ENCODE results near the gene ZNF783.
"Not testable (repeated sequence)": the region's sequence is repeated elsewhere in the genome, so short reads cannot be mapped to it uniquely, and the experiment has no call there.

ZNF783 gene

DNA sequence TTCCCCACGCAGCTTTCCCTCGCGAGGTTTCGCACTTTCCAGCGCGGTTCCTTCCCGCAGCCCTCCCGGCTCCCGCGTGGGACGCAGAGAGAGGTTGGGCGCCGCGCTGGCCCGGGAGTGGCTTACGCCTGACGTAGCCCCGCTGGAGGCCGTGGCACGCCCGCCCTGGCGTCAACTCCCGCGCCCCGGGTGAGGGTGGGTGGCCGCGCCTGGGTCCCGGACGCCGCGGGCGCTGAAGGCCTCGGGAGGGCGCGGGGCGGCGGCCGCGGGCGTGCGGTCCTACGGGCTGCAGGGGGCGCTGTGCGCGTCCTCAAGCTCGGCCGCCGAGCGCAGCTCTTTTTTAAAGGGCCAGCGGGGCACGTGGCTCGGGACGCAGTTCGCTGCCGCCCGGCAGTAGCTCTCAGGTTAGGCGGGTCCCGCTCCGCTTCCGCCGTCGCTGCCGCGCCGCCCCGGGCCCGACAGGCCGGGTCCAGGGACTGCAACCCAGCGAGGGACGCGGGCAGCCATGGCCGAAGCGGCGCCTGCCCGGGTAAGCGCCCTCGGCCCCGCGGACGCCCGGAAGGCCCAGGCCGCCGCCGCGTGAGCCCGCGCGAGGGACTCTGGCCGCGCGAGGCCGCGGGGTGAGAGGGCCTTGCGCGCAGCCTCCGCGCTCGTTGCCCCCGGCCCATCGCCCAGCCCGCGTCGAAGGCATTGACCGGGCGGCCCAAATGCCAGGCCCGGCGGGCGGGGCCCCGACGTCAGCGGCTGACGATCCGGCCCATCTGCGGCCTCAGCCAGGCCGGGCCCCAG lies at the start of gene ZNF783:
TSS of gene ZNF783 (plus strand) at position 368 of the 789 bp plus-strand sequence. CDS start at position 506, 138 bp downstream.
- peak; percentile 89 for DNase-seq (ENCODE audit: low spot score)

DNA sequence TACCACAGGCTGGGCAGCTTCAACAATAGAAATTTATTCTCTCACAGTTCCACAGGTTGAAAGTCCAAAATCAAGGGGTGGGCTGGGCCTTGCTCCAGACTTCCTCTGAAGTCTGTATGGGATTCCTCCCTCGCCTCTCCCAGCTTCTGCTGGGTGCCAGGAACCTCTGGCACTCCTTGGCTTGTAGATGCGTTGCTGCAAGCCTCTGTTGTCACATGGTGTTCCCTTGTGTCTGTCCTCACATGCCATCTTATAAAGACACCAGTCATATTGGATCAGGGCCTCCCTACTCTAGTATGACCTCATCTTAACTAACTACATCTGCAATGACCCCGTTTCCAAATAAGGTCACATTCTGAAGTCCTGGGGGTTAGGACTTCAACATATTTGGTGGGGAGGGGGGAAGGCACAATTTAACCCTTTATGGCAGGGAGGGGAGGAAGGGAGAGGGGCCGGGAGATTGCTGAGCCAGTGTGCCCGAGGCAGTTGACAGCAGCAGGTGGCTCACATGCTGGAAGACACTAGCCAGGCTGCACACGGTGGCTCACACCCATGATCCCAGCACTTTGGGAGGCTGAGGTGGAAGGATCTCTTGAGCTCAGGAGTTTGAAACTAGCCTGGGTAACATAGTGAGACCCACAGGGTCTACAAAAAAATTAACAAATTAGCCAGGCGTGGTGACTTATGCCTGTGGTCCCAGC lies 47.8 kb upstream of the ZNF783 start:
- no peak for DNase-seq (ENCODE audit: low spot score)

DNA sequence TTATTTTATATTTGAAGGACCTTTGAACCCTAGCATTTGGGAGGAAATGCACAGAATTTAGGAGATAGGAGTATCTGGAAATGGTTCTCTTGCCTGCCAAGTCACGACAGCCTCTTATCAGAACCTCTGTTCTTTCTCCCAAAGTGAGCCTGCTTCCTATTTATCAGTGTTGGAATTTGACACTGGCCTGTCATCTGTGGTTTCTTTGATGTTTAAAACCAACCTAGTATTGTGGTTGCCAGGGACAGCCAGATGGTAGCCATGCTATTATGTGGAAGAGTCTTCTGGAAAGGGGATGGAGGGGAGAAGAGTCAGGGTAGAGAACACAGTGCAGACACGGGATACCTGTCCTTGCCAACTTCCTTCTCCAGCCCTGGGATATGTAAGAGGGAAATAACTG lies 45.6 kb upstream of the ZNF783 start:
- no peak for DNase-seq (ENCODE audit: low spot score)

DNA sequence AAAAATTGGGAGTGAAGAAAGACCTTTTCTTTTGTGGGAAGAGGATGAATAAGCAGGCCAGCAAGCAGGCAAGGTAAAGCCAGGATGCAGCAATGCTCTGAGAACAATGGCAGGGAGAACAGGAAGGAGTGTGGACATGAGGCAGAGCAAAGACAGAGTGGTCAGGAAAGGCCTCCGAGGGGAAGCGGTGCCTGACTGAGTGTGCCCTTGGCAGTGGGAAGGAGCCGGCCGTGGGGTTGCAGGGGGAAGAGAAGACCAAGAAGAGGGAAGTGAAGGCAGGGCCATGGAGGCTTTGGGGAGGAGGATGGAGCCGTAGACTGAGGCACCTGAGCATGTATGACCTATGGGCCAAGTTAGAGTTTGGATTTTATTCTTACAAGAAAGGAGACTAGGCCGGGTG lies 44.4 kb upstream of the ZNF783 start:
- DNase-seq (ENCODE audit: low spot score), result no peak

DNA sequence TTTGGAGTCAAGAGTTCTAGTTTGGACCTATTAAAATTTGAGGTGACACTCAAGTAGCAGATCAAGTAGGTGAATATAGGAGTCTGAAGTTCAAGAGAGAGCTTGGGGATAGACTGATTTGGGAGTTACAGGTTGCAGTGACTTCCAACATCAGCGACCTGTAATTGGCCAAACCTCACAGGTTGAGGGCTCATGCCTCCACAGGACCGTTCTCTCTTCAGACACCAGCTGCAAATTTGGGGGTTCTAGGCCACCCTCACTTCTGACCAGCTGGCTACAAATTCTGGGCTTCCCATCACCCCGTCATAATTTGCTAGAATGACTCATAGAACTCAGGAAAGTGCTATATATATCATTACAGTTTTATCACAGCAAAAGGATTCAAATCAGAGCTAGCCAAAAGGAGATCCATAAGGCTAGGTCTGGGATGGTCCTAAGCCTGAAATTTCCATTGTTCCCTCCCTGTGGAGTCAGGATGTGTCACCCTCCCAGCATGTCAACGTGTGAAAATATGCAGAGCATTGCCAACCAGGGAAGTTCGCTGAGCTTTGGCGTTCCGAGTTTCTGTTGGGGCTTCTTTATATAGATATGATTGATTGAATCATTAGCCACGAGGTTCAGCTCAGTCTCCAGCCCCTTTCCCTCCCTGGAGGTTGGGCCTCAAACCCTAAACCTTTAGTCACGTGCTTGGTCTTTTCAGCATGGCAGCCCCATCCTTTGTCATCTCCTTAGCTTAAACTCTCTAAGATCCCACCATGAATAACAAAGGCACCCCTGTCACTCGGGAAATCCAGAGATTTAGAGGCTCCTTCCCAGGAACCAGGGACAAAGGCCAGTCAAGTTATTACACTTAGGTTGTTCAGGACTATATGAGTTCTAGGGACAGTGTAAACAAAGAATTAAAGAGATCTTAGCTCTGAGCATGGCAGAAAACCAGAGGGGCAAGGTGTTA lies 43.3 kb upstream of the ZNF783 start:
- no peak for DNase-seq (ENCODE audit: low spot score)

DNA sequence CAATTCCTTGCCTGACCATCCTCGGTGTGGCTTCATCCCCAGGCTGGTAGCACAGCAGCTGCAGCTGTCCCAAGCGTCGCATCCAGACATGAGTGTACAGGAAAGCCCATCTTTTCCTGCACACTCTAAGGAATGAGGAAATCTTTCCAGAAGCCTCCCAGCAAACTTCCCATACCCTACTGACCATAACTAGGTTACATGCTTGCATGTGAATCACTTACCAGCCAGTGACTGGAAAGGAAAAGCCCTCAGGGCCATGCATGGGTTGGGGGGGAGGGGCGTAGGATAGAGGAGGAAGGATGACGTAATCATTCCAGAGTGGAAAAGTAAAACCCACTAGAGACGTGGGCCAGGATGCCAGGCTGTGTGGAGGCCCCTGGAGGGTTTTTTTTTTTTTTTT lies 41.5 kb upstream of the ZNF783 start:
- DNase-seq (ENCODE audit: low spot score), result peak; percentile 54

DNA sequence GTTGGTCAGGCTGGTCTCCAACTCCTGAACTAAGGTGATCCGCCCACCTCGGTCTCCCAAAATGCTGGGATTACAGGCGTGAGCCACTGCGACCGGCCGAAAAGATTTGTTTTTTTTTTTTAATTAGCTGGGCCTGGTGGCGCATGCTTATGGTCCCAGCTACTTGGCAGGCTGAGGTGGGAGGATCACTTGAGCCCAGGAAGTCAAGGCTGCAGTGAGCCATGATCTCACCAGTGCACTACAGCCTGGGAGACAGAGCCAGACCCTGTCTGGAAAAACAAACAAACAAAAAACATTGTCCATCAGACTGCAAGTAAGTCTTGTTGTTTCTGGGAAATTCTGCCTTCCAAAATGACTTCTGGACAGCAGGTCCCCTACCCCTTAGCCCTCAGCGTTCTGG lies 38.8 kb upstream of the ZNF783 start:
- no peak for DNase-seq (ENCODE audit: low spot score)

DNA sequence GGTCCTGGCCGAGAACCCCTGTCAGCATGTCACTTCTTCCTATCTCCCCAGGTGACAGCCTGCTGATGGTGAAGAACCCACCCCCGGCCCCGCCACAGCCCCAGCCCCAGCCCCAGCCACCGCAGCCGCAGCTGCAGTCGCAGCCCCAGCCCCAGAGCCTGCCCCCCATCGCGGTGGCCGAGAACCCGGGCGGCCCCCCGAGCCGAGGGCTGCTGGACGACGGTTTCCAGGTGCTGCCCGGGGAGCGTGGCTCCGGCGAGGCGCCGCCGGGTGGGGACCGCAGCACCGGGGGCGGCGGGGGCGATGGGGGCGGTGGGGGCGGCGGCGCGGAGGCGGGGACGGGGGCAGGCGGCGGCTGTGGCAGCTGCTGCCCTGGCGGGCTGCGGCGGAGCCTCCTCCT lies 38.2 kb upstream of the ZNF783 start:
- no peak for DNase-seq (ENCODE audit: low spot score)

DNA sequence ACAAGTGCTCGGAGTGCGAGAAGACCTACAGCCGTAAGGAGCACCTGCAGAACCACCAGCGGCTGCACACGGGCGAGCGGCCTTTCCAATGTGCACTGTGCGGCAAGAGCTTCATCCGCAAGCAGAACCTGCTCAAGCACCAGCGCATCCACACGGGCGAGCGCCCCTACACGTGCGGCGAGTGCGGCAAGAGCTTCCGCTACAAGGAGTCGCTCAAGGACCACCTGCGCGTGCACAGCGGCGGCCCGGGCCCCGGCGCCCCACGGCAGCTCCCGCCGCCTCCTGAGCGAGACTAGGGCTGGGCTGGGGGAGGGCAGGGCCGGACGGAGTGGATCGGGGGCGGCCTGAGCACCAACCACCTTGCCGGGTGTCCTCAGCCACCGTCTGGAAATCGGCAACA lies 37.6 kb upstream of the ZNF783 start:
- no peak for DNase-seq (ENCODE audit: low spot score)

DNA sequence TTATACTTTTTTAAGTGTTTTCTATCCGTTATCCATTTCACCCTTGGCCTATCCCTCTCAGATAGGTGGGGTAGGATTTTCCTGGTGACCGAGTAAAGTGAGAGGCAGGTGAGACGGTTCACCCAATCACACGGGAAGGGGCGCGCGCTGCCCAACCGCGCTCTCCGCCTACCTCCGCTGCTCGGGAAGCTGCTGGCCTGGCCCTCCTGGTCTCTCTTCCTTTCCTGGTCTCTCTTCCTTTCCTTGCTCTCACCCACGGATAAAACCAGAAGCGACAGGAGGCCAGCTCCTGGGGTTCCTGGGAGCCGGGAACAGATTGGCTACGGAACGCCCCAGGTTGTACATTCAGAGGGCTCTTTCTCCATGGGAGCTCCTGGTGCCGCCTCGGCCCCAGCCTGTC lies 36.9 kb upstream of the ZNF783 start:
- DNase-seq (ENCODE audit: low spot score), result no peak

DNA sequence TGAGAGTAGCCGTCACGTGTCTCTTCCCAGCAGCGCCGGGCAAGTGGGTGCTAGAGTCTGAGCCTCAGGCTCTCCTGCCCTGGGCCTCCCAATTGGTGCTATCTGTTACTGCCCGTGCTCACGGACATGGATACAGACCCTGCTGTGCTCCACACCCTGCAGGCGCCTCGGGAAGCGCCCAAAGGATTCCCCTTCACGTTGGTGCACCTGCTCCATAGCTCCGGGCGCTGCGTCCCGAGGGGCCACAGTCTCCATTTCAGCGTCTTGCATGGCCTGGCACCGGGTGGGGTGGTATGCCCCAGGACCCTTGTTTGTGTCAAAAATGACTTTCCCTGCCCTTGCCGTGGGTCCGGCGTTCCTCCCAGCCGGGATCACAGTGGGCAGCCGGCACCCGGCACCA lies 36.3 kb upstream of the ZNF783 start:
- no peak for DNase-seq (ENCODE audit: low spot score)

DNA sequence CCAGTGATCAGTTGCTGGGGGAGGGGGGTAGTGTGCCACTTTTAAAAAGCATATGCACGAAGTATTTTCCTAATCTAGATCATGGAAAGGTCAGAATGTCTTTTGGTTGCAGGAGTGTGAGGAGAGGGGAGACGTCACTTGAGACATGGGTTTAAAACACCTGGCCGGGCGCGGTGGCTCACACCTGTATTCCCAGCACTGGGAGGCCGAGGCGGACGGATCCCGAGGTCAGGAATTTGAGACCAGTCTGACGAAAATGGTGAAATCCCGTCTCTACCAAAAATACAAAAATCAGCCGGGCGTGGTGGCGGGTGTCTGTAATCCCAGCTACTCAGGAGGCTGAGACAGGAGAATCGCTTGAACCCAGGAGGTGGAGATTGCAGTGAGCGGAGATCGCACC lies 35.6 kb upstream of the ZNF783 start:
- not testable (repeated sequence) for DNase-seq (ENCODE audit: low spot score)

DNA sequence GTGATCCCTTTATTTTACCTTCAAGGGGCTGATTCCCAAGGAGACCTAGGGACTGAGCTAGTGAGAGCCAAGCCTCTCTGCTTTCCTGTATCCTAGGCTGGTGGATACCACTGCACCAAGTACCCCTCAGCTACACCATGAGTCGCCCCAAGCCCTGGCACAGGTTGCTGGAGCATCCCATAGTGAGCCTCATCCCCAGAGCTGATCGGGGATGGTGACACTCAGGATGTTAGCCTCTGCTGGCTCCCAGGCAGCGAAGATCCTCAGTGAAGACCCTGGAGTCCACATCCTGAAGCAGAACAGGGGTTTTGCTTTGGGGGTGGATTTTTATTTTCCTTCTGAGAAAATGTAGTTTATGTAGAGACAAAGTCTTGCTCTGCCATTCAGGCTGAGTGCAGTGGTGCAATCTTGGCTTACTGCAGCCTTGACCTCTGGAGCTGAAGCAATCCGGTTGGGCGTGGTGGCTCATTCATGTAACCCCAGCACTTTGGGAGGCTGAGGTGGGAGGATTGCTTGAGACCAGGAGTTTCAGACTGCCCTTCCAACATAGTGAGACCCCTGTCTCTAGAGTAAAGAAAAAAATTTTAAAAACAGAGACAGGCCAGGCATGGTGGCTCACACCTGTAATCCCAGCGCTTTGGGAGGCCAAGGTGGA lies 35.0 kb upstream of the ZNF783 start:
- DNase-seq (ENCODE audit: low spot score), result no peak

DNA sequence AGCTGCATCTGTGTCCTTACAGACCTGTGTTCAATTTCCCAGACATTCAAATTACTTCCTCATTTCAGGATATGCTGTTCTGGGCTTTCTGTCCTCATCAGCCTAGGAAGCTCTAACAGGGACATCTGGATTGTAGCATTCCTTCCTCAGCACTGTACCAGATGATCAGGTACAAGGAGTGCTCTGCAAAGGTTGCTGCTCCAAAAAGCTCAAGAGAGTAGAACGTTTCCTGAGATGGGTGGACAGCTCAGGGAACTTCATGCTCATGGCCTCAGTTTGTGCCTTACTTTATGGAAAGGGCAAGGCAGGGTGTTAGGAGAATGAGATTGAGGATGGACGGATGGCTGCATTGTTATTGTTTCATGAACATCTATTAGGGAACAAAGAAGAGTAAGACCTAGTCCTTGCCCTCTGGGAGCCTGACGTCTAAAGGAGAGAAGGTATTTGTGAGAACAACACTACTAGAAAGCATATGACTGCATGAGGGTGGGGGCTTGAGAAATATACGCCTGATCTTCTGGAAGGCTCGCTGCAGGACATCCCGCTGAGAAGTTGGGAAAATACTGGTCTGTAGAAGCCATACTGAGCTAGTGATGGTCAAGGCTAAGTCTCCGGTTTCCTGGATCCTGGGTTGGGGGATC lies 33.0 kb upstream of the ZNF783 start:
- DNase-seq (ENCODE audit: low spot score), result no peak

DNA sequence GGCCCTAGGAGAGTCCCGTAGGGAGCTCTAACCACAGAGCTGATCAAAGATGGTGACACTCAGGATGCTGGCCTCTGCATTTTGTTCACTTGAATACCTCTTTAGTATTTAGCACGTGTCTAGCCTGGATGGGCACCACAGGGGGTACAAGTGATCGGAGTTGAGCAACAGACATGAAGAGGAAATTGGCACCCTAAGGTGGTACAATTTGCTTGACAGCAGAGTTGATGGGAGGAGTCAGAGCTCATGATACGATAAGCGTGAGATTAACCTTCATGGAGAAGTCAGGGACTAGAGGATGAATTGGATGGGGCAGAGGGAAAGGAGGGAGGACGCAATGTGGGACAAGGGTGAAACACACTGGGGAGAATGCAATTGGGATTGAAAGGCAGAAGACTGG lies 32.5 kb upstream of the ZNF783 start:
- no peak for DNase-seq (ENCODE audit: low spot score)

DNA sequence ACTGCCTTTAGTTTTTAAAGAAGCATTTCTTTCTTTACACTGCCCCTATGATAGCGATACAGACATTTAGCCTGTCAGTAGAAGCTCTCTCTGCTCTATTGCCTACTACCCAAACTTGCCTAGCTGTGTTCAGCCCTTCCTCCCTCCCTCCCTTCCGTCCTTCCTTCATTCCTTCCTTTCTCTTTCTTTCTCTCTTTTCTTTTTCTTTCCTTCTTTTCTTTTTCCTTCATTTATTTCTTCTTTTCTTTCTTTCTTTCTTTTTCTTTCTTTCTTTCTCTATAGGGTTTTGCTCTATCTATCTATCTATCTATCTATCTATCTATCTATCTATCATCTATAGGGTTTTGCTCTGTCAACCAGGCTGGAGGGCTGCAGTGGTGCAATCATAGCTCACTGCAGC lies 29.6 kb upstream of the ZNF783 start:
- no peak for DNase-seq (ENCODE audit: low spot score)

DNA sequence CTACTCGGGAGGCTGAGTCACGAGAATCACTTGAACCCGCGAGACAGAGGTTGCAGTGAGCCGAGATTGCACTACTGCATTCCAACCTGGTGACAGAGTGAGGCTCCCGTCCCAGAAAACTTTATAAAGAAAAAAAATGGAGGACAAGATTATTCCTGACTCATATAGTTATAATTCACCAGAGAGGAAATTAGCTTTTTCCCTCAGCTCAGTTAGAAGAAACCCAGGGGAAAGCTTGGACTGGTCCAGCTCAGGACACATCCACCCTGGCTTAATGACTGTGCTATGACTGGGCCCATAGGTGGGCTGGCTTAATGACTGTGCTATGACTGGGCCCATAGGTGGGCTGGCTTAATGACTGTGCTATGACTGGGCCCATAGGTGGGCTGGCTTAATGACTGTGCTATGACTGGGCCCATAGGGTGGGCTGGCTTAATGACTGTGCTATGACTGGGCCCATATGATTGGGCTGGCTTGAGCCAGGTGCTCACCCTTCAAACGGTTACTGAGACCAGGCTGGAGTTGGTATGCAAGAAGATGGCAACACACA lies 28.3 kb upstream of the ZNF783 start:
- peak; percentile 81 for DNase-seq (ENCODE audit: low spot score)

DNA sequence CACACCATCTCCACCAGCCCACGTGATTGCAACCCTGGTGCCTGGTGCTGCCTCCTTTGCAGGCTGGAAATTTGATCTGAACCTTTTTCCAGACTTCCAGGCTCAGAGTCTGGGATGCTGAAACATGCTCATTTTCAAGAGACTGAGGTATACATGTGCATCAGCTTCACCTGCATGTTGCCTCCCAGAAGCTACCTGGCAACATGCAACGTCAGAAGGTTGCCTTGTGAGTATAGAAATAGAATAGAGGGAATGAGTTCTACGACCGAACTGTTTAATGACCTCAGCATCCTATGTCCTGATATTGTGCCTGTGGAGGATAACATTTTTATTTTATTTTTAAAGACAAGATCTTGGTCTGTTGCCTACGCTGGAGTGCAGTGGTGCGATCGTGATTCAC lies 24.5 kb upstream of the ZNF783 start:
- DNase-seq (ENCODE audit: low spot score), result no peak

DNA sequence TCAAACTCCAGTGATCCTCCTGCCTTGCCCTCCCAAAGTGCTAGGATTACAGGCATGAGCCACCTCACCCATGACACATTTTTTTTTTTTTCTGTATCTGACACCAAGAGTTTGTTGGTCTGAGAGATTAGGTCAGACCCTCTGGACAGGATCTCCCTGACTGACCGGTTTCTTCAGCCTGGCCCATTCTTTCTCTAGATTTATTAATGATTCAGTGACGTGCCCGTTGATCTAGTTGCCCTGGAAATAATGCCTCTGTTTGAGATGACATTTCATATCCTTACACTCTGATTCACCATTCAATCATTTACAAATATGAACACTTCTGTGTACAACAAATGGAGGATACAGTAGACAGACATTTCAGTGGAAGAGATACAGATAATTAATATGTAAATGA lies 23.9 kb upstream of the ZNF783 start:
- DNase-seq (ENCODE audit: low spot score), result peak; percentile 67

DNA sequence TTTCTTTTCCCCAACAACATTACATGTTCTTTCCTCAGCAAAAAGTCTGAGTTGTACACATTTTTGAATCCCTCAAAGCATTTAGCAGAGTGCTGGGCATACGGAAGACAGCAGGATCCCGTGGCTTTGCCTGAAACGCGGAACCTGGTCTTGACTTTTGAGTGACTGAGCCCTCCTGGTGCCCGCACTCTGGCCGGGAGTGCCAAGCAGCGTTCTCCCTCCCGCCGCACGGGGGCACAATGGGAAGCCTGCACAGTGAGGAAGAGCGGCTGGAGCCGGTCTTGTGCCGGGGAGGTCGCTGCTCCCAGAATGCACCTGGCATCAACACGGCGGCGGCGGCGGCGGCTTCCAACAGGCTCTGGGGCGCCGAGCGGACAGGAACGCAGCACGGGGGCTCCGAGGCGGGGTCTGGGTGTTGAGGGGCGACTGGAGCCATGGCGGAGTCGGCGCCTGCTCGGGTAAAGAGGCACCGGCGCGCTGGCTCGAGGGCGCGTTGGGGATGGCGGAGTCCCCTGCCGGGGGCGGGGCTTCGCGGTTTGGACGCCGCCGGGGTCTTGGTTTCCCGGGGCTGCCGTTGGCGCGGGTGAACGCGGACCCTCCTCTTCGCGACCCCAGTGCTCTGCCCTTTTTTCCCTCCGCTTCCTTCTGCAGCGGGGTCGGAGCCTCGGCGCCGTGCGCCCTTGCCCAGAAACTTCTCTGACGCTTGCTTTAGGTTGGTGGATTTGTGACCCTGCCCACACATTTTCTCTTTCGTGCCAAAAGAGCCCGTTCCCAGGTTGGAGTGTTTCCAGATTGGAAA lies 22.5 kb upstream of the ZNF783 start, which contains the start of gene ZNF212:
TSS of gene ZNF212 (plus strand) at position 307 of the 799 bp plus-strand sequence. CDS start at position 435, 128 bp downstream.
- DNase-seq (ENCODE audit: low spot score), result peak; percentile 97

All from hepatic stellate cell (primary cell).